Measurements from ENCODE around the gene ADK. TPM values are rescaled to one million over a fixed set of nuclear protein-coding genes. Genes with fewer than 3 reads are reported as not detected.

Gene ADK
- total and polyA plus RNA-seq, 2 of the 13 experiments (the other 11 are each of a cell fraction or from before 2014, with no cell fraction given) = 48.6 to 79.1 TPM

DNA sequence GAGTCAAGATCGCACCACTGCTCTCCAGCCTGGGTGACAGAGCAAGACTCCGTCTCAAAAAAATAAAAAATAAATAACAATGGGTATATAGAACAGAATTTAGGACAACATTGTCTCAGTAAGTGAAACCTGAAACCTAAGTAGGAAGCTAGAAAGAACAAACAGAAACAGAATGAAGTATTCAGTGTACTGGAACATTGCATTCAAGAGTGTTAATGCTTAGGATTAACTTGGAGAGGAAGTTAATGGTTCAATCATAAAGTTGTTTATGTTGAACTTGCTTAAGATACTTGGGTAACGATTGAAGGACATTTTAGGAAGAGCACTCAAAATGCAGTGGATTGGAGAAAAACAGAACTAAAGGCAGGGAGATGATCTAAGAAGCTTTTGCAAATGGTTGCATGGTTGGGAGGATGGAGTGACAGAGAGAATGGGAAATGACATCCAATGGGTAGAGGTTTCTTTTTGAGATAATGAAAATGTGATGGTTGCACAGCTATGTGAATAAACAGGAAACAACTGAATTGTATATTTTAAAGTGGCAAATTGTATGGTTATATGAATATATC is 233.7 kb downstream of the ADK start:
- no peaks in the 10 kb centered on the region for H3K27me3 ChIP-seq (ENCODE audit: control insufficient read depth in 1 of 2, insufficient read depth in 2 of 2, low read length in 2 of 2)
- H3K36me3 ChIP-seq (replicated peaks in 1 of 2; ENCODE audit: control insufficient read depth in 1 of 2, insufficient read depth in 2 of 2, low read length in 2 of 2) = no peaks in the 10 kb centered on the region
- no peak overlapping the region for H3K4me3 ChIP-seq (replicated peaks in 1 of 3; ENCODE audit: insufficient read depth in 1 of 3, low read depth in 2 of 3, low read length in 3 of 3)
- in situ Hi-C loops (cut with HindIII; ENCODE audit: extremely low pct_ligation_motif_present, low pct_unique_long_range_greater_than_20kb) = no loop called here
- intact Hi-C loops (cut with micrococcal nuclease; ENCODE audit: unreplicated experiment) = no loop called here
- no peak overlapping the region for H3K9ac ChIP-seq (ENCODE audit: insufficient read depth, low read depth, low read length)
- FAIRE-seq (no peak), DNase-seq (ENCODE audit: low spot score) (no peak), ATAC-seq (no peak)
- no peak overlapping the region for H2AFZ ChIP-seq (ENCODE audit: low read length)
- 93% methylated on average over 3 of the region's 3 CpGs for WGBS (ENCODE audit: low lambda C conversion rate)
- H3K4me2 ChIP-seq (ENCODE audit: low read depth, low read length) = no peak overlapping the region
- TF ChIP-seq ZNF333 (CRISPR knock-in tag; IDR thresholded peaks at IDR 0.05; ENCODE audit: borderline replicate concordance) (no peak), NFAT5 (CRISPR knock-in tag; IDR thresholded peaks at IDR 0.05) (no peak), MED13 (CRISPR knock-in tag; IDR thresholded peaks at IDR 0.05) (no peak), RBM39 (IDR thresholded peaks at IDR 0.05; ENCODE audit: low read depth, low read length, poor library complexity, severe bottlenecking) (no peak), ZNF282 (IDR thresholded peaks at IDR 0.05; ENCODE audit: partially characterized antibody) (no peak), TOPORS (CRISPR knock-in tag; IDR thresholded peaks at IDR 0.05) (no peak), ZNF496 (CRISPR knock-in tag; IDR thresholded peaks at IDR 0.05; ENCODE audit: insufficient replicate concordance) (no peak), ZNF792 (CRISPR knock-in tag; IDR thresholded peaks at IDR 0.05) (no peak), ZKSCAN8 (CRISPR knock-in tag; IDR thresholded peaks at IDR 0.05; ENCODE audit: borderline replicate concordance) (no peak), NRL (CRISPR knock-in tag; IDR thresholded peaks at IDR 0.05; ENCODE audit: borderline replicate concordance) (no peak), KLF6 (CRISPR knock-in tag; IDR thresholded peaks at IDR 0.05) (no peak), SP140L (CRISPR knock-in tag; IDR thresholded peaks at IDR 0.05; ENCODE audit: borderline replicate concordance) (no peak), AGO2 (optimal IDR thresholded peaks at IDR 0.05; ENCODE audit: low read depth, low read length) (no peak), ZBTB1 (CRISPR knock-in tag; IDR thresholded peaks at IDR 0.05; ENCODE audit: borderline replicate concordance) (no peak), THYN1 (CRISPR knock-in tag; IDR thresholded peaks at IDR 0.05; ENCODE audit: borderline replicate concordance, low read depth) (no peak), ZNF597 (CRISPR knock-in tag; IDR thresholded peaks at IDR 0.05) (no peak), ZBTB21 (CRISPR knock-in tag; IDR thresholded peaks at IDR 0.05) (no peak), FOXA3 (CRISPR knock-in tag; IDR thresholded peaks at IDR 0.05) (no peak)
- no peaks in the 10 kb centered on the region for H4K20me1 ChIP-seq (ENCODE audit: insufficient read depth, low read length)
- H3K4me1 ChIP-seq (ENCODE audit: insufficient read depth, low read length) = peaks cover 3% of the 10 kb centered on the region
- H3K27ac ChIP-seq (ENCODE audit: extremely low read length, insufficient read depth, low read length) = no peak overlapping the region
- ChIA-PET CTCF (ENCODE audit: low intra/inter-chr PET ratio, low total read pairs) (no interaction called here), POLR2A (no interaction called here)
- peaks cover 2% of the 10 kb centered on the region for H3K79me2 ChIP-seq (ENCODE audit: insufficient read depth, low read length)
- BruUV-seq (replicated peaks) = no TSS peak
- no peaks in the 10 kb centered on the region for H3K9me3 ChIP-seq (ENCODE audit: low read length)
